NCI-H1694 treated with DMSO at 0.1 percent for 48 hours (cell line): ENCODE results near the gene ULBP1.
"Not testable (repeated sequence)": the region's sequence is repeated elsewhere in the genome, so short reads cannot be mapped to it uniquely, and the experiment has no call there.

Source experiments
- DNase-seq: peaks from one replicate; lab custom pipeline; 2025; lab: John Stamatoyannopoulos, UW

Gene ULBP1

DNA sequence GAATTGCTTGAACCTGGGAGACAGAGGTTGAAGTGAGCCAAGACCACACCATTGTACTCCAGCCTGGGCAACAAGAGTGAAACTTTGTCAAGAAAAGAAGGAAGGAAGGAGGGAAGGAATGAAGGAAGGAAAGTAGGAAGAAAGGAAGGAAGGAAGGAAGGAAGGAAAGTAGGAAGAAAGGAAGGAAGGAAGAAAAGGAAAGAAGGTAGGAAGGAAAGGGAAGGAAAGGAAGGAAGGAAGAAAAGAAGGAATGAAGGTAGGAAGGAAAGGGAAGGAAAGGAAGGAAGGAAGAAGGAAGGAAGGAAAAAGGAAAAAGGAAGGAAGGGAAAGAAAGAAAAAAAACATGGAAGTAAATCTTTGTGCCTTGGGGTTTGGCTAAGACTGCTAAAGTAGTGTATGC lies 11.7 kb downstream of the ULBP1 start:
- DNase-seq, result no peak

DNA sequence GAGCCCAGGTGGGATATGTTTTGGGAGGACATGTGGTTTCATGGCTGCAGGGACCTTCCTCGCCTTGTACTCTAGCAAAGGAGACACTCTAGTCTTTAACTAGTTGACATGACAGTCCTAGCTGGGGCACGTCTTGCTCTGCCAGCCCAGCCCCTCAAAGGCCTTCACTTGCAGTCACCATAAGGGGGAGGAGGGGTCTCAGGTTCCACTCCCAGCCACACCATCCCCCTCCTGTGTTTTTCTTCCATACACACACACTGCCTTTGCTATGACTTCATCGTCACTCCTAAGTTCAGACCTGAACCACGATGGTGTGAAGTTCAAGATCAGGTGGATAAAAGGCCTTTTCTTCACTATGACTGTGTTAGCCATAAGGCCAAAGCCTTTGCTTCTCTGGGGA lies 13.5 kb downstream of the ULBP1 start:
- no peak for DNase-seq

DNA sequence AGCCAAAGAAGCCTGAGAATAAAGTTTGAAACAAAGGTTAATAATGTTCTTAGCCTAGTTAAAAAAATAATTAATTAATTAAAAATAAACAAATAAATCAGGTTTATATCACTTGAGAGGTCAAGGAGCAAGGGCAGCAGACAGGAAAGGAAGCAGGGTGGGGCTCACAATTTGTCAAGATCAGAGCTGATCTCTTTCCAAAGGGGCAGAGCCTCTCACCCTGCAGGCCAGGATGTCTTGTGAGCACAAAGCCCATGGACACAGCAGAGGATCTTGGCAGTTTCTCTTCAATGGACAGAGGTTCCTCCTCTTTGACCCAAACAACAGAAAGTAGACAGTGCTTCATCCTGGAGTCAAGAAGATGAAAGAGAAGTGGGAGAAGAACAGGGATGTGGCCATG lies 14.9 kb downstream of the ULBP1 start:
- DNase-seq, result no peak

DNA sequence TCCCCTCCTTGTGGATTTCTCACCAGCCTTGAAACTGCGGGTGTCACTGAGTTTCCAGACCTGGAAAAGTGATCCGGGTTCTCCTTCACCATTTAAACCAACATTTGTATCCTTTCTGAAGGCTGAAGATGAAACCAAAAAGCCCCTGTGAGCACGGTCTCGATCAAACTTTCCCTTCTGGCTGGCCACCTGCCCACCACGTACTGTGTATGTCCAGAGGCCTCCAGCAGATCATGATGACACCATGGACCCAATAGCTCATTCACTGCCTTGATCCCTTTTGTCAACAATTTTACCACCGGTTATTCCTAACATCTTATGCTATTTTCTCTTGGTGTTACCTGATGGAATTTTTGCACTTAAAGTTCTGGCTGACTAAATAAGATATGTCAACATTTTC lies 15.6 kb downstream of the ULBP1 start:
- DNase-seq, result no peak

DNA sequence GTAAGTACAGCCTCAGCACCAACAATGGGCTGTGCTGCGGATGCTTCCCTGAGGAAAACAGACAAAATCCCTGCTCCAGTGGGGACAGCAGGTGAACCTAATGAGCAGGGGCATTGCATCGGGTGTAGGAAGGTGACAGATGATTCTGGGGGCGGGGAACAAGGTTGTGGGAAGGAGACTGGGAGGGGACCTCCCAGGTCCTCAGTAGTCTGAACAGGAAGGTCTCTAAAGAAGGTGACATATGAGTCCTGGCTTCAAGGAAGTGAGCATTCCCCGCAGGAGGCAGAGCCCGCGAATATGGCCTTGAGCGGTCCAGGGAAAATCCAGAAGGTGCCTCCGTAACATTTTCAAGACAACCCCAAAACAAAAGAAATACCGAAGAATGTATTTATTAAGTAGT lies 19.4 kb downstream of the ULBP1 start:
- no peak for DNase-seq

DNA sequence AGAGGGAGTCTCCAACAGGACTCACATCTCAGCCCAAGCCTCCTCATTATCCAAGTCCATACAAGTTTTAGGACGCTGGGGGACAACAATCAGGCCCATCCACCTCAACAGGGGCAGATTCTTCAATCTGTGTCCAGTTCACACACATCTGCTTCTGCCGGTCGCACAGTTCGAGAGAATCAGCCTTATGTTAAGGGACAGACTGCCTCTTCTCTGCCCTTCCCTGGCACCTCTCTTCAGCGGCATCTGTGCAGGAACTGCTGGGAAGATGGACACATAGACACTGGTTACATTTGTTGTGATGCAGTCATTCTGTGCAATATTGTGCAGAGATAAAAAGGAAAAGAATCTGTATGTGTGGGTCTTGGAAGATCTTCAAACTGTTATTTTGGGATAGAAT lies 21.0 kb downstream of the ULBP1 start:
- no peak for DNase-seq

DNA sequence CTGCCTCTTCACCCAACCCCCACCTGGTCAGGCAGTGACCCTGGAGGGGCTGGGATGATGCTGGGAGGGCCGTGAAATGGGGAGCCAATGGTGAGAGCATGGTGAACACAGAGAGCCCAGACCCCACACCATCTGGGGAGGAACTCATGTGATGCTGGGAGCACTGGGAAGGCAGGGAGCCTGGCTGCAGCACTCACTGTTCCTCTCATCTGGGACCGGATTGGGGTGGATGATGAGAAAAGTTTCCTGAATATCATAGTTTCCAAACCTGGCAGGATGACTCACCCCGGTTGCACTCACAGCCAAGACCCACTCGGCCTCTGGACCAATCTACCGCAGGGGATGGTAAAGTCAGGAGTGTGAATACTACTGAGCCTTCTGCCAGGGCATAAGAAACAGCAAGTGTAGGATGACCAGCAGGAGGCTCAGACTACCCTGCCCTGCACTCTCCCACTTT lies 21.8 kb downstream of the ULBP1 start:
- DNase-seq, result no peak

DNA sequence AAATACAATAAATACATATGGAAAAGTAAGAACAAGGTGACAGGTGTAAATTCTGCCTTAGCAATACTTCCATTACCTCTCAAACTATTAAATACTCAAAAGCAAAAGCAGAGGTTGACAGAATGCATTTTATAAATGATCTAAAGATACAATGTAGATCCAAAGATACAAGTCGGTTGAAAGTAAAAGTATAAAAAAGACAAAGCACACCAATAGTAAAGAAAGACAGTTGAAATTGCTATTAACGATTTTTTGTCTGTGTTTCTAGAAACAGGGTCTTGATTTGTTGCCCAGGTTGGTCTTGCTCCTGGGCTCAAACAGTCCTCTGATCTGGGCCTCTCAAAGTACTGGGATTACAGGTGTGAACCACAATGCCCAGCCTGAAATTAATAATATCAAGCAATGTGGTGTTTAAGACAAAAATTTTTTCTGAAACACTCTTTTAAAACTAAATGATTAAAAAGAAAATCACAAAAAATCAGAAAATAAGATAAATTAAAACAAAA lies 23.9 kb downstream of the ULBP1 start:
- DNase-seq, result no peak

DNA sequence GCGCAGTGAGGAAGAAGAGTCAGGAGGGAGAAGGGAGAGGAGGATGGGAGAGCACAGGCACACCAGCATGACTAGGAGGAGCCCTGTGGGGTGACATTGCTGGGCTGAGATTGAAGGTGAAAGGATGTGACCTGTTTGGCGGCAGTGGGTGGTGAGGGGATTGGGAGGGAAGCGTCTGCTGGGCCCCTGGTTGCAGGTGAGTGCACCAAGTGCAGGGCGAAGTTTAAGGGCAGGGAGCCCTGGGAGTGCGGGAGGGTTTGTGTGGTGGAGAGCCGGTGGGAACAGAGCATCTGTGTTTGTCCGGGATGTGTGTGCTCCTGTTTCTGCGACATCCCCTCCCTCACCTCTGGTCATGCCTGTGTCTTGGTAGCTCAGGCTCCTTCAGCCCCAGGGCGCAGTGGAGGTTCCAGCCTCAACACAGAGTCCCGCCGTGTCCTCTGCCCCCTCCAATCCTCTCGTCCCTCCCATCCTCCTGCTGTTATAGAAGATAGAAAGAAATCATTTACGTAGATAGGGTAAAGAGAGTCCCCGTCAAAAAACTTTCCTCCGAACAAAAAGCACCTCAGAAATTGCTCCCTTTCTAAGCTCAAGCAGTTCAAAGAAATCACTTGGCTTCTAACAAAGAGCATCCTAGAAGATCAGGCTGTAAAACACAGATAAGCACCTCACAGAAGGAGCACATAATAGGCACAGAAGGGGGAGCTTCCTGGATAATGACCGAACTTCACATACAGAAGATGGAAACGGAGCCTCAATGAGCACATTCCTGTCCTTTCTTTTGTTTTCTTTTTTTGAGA lies 25.0 kb downstream of the ULBP1 start:
- DNase-seq, result no peak

DNA sequence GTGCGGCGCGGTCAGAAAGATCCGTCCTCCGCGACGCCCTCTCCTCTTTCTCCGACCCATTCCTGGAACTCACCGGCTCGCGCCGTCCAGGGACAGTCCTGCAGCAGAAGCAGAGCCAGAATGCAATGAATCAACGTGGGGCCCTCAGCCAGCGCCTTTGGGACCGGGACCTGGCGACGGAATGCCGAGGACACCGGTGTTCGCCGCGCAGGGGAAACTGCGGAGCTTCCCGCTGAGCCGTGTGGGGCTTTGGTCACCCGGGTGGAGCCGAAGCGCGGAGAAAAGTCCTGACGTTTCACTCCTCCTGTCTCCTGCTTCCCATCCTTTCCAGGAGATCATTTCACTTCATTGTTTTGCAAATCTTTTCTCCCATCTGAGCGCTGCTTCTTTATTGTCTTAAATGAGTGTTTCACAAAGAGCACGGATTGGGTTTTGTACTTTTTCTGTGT lies 26.5 kb downstream of the ULBP1 start:
- no peak for DNase-seq

DNA sequence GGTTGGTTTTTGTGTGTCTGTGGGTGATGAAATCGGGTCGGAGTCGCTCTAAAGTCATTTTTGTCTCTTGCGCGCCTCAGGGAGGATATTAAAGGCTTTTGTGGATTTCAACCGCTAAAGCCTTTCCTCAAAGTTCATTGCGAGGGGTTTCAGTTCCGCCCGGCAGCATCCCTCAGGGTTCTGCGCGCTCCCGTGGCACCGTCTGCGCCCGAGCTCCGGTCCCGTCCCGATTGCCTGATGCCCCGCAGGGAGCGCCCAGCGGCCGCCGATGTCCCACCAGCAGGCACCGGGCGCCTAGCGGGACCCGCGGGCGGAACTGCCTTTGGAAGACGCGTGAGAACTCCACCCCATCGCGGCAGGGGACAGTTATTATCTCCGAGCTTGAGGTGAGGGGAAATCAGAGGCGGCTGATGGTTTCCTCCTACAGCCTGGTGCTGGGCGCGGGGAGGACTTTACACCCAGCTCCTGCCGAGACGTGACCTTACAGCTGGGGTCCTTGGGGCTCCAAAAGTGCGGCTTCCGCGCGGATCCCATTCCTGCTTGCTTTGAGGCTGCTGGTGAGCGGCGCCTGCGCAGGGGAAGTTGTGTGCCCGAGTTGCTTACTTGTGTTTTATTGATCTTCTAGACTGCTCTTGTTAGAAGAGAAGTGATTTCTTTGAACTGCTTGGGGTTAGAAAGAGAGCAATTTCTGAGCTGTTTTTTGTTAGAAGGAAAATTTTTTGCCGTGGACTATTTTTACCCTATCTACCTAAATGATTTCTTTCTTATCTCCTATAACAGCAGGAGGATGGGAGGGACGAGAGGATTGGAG lies 27.1 kb downstream of the ULBP1 start:
- DNase-seq, result no peak

DNA sequence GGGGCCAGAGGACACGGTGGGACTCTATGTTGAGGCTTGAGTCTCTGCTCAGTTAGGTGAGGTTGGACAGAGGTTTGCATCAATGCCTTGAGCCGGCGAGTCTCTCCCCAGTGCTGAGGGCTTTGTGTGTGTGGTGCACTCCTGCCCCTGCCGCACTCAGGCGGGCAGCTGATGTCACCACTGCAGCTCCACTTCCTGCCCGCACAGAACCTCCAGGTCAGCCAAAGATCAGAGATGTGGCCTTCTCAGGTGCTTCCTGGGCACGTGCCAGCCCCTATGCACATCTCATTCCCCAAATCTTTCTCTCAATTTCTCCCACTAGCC lies 27.7 kb downstream of the ULBP1 start:
- DNase-seq, result not testable (repeated sequence)

DNA sequence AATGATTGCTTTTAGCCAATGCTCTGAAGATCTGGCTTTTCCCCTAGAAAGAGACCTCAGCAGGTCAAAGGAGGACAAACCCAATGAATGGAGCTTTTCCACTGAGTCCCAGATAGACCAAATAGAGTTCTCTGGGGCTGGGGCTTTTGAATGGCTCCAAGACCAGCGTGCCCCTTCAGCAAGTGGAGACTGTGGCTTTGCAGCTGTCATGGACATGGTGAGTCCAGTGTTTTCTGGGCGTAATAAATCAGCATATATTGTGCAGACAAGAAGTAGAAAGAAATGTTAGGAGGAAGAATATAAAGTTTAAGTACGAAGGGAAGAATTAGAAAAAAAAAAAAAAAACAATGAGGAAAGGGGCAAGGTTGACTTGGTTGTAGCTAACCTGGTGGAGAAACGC lies 28.1 kb downstream of the ULBP1 start:
- no peak for DNase-seq

DNA sequence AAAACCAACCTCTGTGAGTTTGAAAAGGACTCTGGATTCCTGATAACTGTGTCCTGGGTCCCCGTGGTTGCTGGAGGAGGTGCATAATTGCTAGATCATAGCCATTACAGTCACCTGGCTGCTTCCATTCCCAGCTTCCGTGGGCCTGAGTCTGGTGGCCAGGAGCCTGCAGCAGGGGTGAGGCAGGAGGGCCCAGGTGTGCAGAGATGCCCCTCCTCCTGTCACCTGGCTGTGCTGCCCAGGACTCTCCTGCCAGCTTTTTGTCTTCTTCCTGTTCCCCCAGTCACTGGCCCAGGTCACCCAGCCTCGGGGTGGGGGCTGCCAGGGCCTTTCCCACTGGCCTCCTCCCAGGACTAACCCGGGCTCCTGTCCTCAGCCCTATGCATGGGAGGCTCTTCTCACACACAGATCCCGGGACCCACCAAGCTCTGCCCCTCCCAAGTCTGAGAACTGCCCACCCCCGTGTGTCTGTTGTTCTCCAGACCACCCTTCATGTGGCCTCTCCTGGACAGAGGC lies 31.6 kb downstream of the ULBP1 start:
- DNase-seq, result no peak

DNA sequence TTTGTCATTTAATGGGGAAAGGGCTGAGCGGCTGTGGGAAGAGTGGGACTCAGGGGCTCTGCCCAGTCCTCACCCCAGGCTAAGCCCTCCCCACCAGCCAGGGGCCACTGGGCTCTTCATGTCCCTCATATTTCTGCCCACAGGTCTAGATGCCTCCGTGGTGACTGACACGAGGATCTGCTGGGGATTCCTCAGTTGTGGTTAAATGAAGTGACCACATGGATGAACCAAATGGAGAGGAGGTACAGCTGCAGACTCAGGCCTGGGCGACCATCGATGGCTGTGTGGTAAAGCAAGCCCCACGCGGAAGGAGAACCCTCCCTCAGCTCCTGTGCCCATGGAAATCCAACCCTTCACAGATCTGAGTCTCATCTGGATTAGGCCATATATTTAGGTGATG lies 32.2 kb downstream of the ULBP1 start:
- no peak for DNase-seq

DNA sequence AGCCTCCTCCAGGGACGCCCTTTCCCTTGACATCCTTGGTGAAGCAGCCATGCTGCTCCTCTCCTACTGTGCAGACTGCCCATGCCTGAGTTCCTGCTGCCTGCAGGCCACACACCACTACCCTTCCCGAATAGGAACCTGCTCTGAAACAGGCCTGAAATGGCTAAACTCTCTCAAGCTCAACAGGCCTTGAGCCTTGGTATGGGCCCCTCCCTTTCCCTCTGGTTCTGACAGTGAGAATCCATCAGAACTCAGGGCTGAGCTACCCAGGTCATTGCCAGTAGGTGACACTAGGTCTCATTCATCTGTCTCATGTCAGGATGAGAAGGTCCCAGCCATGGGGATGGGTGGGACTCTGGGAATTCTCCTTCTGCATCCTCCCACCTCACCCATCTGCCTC lies 35.9 kb downstream of the ULBP1 start:
- DNase-seq, result no peak

DNA sequence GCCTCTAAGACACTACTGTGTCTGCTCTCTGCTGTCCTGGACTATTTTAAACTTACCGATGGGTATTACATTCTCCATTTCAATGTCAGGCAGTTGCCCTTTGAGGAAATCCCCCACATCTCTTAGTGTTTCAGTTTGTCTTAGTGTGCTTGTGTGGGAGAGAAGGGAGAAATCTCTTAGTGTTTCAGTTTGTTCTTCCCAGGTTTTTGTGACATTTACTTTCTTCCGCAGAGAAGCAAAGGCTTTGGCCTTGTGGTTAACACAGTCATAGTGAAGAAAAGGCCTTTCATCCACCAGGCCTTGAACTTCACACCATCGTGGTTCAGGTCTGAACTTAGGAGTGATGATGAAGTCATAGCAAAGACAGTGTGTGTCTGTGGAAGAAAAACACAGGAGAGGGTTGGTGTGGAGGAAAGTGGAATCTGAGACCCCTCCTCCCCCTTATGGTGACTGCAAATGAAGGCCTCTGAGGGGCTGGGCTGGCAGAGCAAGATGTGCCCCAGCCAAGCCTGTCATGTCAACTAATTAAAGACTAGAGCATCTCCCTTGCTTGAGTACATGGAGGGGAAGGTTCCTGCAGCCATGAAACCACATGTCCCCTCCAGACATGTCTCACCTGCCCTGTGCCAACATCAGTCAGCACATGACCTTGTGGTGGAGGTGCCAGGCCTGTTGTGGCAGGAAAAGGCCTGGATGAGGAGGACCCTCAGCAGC lies 37.7 kb downstream of the ULBP1 start:
- no peak for DNase-seq

DNA sequence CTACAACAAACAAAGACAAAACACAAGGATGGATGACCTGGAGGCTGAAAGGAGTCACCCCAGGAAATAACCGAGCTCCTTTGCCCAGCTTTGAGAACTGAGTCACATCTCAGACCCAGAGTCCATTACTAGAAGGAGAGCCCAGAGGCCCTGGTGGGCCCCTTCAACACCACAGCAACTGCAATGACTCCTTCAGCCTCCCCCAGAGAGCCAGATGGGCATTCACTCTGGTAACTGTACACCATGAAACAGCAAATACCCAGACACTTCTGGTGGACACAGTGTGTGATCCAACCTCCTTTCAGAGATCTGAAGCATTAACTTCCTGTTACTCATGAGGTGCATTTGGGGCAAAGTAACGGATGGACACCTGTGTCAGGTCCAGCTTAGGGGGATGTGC lies 39.0 kb downstream of the ULBP1 start:
- no peak for DNase-seq

DNA sequence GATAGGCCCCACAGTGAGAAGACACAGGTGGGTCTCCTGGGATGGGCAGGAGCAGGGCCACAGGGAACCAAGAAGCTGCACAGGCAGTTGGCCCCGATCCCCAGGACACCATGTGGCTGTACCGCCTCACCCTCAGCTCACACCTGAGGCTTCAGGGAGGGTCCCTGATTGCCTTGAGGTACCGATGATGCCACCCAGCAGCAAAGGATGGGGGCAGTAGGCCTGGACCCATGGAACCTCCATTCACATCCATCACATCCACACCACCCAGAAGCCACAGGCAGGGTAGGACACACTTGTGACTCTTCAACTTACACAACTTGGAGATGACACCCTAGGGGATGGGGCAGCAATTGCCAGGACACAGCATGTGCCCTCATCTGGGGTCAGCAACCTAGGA lies 39.9 kb downstream of the ULBP1 start:
- not testable (repeated sequence) for DNase-seq

DNA sequence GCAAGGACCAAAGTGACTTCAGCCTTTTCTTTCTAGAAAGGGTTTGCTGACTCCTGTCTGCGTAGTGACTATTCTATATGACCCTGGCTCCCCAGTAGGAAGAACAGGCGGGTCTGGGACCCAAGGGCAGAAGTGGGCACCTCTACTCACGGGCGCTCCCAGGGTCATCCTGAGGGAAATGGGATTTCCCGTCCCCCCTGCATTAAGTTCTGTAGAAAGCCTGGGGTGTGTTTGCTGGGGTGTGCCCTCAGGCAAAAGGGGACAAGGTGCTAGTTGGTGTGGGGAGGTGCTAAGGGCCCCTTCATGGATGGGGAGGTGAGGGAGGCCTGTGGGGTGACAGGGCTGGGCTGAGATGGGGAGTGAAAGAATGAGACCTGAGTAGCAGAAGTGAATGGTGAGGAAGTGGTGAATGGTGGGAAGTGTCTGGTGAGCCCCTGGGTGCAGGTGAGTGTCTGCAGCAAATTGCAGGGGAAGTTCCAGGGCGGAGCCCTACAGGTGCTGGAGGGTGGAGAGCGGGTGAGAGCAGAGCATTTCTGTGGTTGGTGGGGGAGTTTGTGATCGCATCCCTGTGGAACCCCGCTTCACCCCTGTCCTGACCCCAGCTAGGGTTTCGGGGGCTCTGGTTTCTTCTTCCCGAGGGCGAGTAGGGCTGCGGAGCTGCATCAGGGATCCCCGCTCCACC lies 40.5 kb downstream of the ULBP1 start:
- no peak for DNase-seq

DNA sequence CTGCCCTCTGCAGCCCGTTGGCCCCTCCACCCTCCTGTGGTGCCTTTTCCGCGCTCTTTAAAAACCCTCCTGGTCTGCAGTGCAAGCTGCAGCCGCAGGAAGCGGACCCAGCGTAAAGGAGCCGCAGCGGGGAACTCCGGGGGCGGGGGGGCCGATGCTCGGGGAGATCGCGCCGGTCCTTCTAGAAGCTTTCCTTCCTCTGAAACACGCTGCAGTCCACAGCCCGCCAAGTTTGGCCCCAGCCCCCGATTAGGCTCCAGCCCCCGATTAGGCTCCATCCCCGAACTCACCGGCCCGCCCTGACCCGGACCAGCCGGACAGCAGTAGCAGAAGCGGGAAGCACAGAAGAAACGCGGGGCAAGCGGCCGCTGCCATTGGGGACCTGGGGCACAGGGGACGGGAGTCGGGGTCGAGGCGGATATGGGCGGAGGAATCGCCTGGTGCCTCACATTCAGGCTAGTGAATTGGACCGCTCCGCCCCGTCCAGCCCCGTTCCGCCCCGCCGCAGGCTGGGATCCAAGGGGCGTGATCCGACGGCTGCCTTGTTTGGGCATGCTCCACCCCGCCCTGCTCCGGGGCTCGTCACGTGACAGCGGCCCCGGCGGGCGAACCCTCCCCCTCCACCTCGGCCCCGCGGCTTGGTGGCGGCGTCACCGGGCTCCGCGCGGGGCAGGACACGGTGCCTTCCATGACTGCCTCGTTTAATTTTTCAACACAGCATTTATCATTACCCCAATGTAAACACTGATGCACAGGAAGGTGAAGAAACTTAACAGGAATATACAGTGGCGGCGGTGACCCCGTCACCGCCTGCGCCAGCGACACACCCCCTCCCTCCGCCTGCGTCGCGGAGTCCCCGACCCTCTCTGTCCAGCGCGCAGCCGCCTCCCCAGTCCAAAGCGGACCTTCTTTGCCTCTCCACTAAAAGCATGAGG lies 41.3 kb downstream of the ULBP1 start:
- DNase-seq, result peak; percentile 66
